Measurements from ENCODE around the gene COL5A1.

- TF ChIP-seq EP300 (IDR thresholded peaks at IDR 0.05): no peak
- no peak for TF ChIP-seq CTCF (IDR thresholded peaks at IDR 0.05)
- no peak for TF ChIP-seq POLR2A (IDR thresholded peaks at IDR 0.05)
Observed at GRCh38 chr9:134670042-134670525, 28.5 kb downstream of the COL5A1 start.

All from tibial nerve (tissue), 4 donors.